ENCODE data around the gene CRY2. TPM values are rescaled to one million over a fixed set of nuclear protein-coding genes. Genes with fewer than 3 reads are reported as not detected.

Gene CRY2
- total and polyA plus RNA-seq, 2 of the 13 experiments (the other 11 are each of a cell fraction or from before 2014, with no cell fraction given): 10.1 to 12.2 TPM

DNA sequence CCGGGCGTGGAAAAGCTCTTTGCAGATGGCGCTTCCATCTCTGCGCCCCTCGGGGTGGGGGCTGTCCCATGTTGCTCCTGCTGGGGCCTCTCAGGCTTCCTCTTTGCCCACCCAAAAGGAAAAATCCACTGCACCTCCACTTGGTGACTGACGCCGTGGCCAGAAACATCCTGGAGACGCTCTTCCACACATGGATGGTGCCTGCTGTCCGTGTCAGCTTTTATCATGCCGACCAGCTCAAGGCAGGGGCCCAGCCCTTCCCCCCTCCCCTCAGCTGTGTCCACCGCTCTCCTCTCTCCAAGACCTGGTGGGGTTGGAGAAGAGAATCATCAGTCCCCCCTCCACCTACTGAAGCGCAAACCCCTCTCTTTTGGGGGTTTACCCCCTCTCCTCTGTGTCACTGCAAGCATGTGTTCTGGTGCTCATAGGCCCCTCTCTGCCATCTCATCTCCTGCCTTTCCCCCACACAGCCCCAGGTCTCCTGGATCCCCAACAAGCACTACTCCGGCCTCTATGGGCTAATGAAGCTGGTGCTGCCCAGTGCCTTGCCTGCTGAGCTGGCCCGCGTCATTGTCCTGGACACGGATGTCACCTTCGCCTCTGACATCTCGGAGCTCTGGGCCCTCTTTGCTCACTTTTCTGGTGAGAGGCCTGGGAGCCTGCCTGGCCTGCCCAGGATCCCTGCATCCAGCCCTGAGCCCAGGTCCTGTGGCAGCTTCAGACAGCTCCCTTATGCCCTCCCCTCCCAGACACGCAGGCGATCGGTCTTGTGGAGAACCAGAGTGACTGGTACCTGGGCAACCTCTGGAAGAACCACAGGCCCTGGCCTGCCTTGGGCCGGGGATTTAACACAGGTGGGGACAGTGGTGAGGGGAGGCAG, 77.0 kb downstream of the CRY2 start:
- BruUV-seq (replicated peaks): TSS peak; percentile 44
- Histone ChIP-seq H3K36me3 (replicated peaks in 1 of 2; ENCODE audit: control insufficient read depth in 1 of 2, insufficient read depth in 2 of 2, low read length in 2 of 2) (no peaks in the 10 kb centered on the region; a peak in 1 of 5 replicates), H3K79me2 (ENCODE audit: insufficient read depth, low read length) (no peaks in the 10 kb centered on the region), H3K4me2 (ENCODE audit: low read depth, low read length) (no peak overlapping the region), H3K27me3 (ENCODE audit: control insufficient read depth in 1 of 2, insufficient read depth in 2 of 2, low read length in 2 of 2) (0 out of 5 replicates have a peak, but pooled peaks cover 0 to 1% of the 10 kb centered on the region in 2 experiments), H2AFZ (ENCODE audit: low read length) (no peak overlapping the region), H4K20me1 (ENCODE audit: insufficient read depth, low read length) (no peaks in the 10 kb centered on the region), H3K9me3 (ENCODE audit: low read length) (no peaks in the 10 kb centered on the region), H3K9ac (ENCODE audit: insufficient read depth, low read depth, low read length) (no peak overlapping the region), H3K4me1 (ENCODE audit: insufficient read depth, low read length) (peaks cover 34% of the 10 kb centered on the region), H3K27ac (ENCODE audit: extremely low read length, insufficient read depth, low read length) (no peak overlapping the region), H3K4me3 (replicated peaks in 1 of 3; ENCODE audit: insufficient read depth in 1 of 3, low read depth in 2 of 3, low read length in 3 of 3) (no peak overlapping the region)
- in situ Hi-C loops (cut with HindIII; ENCODE audit: extremely low pct_ligation_motif_present, low pct_unique_long_range_greater_than_20kb): no loop called here
- ChIA-PET POLR2A (no interaction called here), CTCF (ENCODE audit: low intra/inter-chr PET ratio, low total read pairs) (no interaction called here)
- TF ChIP-seq PCBP2 (optimal IDR thresholded peaks at IDR 0.05; ENCODE audit: low read depth, low read length, poor library complexity, severe bottlenecking) (no peak), HOXA9 (CRISPR knock-in tag; IDR thresholded peaks at IDR 0.05; ENCODE audit: borderline replicate concordance) (no peak), CBX5 (CRISPR knock-in tag; IDR thresholded peaks at IDR 0.05; ENCODE audit: borderline replicate concordance) (no peak)
- intact Hi-C loops (cut with micrococcal nuclease; ENCODE audit: unreplicated experiment): loop anchor here (5.0 kb wide), 1 partner anchor 77 kb away; the partner anchor contains the start of gene CRY2
- 97% methylated on average over 19 of the region's 22 CpGs for WGBS (ENCODE audit: low lambda C conversion rate)
- no peak for ATAC-seq
- DNase-seq (ENCODE audit: low spot score): no peak
- no peak for FAIRE-seq

DNA sequence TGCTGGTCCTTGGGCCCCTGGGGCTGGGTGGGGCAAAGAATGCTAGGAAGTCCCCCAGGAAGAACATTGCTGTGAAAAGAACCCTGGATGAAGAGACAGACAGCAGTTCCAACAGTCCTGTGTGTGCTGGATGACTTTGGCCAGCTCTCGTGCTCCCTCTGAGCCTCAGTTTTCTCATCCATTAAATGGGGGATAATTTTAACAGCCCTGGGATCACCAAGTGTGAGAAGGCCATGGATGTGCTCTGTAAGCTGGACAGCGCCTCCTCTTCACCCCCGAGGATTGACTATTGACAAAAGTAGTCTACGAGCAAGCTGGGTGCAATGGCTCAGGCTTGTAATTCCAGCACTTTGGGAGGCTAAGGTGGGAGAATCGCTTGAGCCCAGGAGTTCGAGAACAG, 77.7 kb downstream of the CRY2 start:
- H3K4me3 ChIP-seq (replicated peaks in 1 of 3; ENCODE audit: insufficient read depth in 1 of 3, low read depth in 2 of 3, low read length in 3 of 3): no peak overlapping the region
- ChIA-PET POLR2A (no interaction called here), CTCF (ENCODE audit: low intra/inter-chr PET ratio, low total read pairs) (no interaction called here)
- H4K20me1 ChIP-seq (ENCODE audit: insufficient read depth, low read length): no peaks in the 10 kb centered on the region
- TF ChIP-seq ZNF629 (CRISPR knock-in tag; conservative IDR thresholded peaks at IDR 0.05) (peak; percentile 70), ZNF510 (CRISPR knock-in tag; IDR thresholded peaks at IDR 0.05; ENCODE audit: low read depth) (no peak)
- TF ChIP-seq, protein P1, sequence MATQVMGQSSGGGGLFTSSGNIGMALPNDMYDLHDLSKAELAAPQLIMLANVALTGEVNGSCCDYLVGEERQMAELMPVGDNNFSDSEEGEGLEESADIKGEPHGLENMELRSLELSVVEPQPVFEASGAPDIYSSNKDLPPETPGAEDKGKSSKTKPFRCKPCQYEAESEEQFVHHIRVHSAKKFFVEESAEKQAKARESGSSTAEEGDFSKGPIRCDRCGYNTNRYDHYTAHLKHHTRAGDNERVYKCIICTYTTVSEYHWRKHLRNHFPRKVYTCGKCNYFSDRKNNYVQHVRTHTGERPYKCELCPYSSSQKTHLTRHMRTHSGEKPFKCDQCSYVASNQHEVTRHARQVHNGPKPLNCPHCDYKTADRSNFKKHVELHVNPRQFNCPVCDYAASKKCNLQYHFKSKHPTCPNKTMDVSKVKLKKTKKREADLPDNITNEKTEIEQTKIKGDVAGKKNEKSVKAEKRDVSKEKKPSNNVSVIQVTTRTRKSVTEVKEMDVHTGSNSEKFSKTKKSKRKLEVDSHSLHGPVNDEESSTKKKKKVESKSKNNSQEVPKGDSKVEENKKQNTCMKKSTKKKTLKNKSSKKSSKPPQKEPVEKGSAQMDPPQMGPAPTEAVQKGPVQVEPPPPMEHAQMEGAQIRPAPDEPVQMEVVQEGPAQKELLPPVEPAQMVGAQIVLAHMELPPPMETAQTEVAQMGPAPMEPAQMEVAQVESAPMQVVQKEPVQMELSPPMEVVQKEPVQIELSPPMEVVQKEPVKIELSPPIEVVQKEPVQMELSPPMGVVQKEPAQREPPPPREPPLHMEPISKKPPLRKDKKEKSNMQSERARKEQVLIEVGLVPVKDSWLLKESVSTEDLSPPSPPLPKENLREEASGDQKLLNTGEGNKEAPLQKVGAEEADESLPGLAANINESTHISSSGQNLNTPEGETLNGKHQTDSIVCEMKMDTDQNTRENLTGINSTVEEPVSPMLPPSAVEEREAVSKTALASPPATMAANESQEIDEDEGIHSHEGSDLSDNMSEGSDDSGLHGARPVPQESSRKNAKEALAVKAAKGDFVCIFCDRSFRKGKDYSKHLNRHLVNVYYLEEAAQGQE (IDR thresholded peaks at IDR 0.05; ENCODE audit: borderline replicate concordance in 1 of 2, low read depth in 1 of 2, low read length in 2 of 2): peak in 1 of 2 experiments; percentile 50; a peak in 2 of 4 replicates
- FAIRE-seq: no peak
- H3K27ac ChIP-seq (ENCODE audit: extremely low read length, insufficient read depth, low read length): no peak overlapping the region
- no peaks in the 10 kb centered on the region for H3K9me3 ChIP-seq (ENCODE audit: low read length)
- H3K4me1 ChIP-seq (ENCODE audit: insufficient read depth, low read length): peaks cover 34% of the 10 kb centered on the region
- no peak overlapping the region for H3K4me2 ChIP-seq (ENCODE audit: low read depth, low read length)
- H3K79me2 ChIP-seq (ENCODE audit: insufficient read depth, low read length): no peaks in the 10 kb centered on the region
- H2AFZ ChIP-seq (ENCODE audit: low read length): no peak overlapping the region
- DNase-seq (ENCODE audit: low spot score): no peak
- 0 out of 5 replicates have a peak, but pooled peaks cover 0 to 1% of the 10 kb centered on the region in 2 experiments for H3K27me3 ChIP-seq (ENCODE audit: control insufficient read depth in 1 of 2, insufficient read depth in 2 of 2, low read length in 2 of 2)
- in situ Hi-C loops (cut with HindIII; ENCODE audit: extremely low pct_ligation_motif_present, low pct_unique_long_range_greater_than_20kb) (no loop called here), intact Hi-C loops (cut with micrococcal nuclease; ENCODE audit: unreplicated experiment) (loop anchor here (5.0 kb wide), 1 partner anchor 78 kb away; the partner anchor contains the start of gene CRY2)
- 94% methylated on average over 6 of the region's 6 CpGs for WGBS (ENCODE audit: low lambda C conversion rate)
- H3K9ac ChIP-seq (ENCODE audit: insufficient read depth, low read depth, low read length): no peak overlapping the region
- ATAC-seq: no peak
- no peaks in the 10 kb centered on the region; a peak in 1 of 5 replicates for H3K36me3 ChIP-seq (replicated peaks in 1 of 2; ENCODE audit: control insufficient read depth in 1 of 2, insufficient read depth in 2 of 2, low read length in 2 of 2)
- BruUV-seq (replicated peaks): no TSS peak

Data from HepG2 (cell line).